NK-92 treated with Interleukin-12 subunit alpha and Interleukin-12 subunit beta, amount 100 ng/mL, for 24 hours (cell line): ENCODE measurements around the gene HIP1R.
"Not testable (repeated sequence)": the region's sequence is repeated elsewhere in the genome, so short reads cannot be mapped to it uniquely, and the experiment has no call there.

Experiments used
- DNase-seq: peaks from one replicate; lab custom pipeline; 2025; lab: John Stamatoyannopoulos, UW

Gene HIP1R, protein sequence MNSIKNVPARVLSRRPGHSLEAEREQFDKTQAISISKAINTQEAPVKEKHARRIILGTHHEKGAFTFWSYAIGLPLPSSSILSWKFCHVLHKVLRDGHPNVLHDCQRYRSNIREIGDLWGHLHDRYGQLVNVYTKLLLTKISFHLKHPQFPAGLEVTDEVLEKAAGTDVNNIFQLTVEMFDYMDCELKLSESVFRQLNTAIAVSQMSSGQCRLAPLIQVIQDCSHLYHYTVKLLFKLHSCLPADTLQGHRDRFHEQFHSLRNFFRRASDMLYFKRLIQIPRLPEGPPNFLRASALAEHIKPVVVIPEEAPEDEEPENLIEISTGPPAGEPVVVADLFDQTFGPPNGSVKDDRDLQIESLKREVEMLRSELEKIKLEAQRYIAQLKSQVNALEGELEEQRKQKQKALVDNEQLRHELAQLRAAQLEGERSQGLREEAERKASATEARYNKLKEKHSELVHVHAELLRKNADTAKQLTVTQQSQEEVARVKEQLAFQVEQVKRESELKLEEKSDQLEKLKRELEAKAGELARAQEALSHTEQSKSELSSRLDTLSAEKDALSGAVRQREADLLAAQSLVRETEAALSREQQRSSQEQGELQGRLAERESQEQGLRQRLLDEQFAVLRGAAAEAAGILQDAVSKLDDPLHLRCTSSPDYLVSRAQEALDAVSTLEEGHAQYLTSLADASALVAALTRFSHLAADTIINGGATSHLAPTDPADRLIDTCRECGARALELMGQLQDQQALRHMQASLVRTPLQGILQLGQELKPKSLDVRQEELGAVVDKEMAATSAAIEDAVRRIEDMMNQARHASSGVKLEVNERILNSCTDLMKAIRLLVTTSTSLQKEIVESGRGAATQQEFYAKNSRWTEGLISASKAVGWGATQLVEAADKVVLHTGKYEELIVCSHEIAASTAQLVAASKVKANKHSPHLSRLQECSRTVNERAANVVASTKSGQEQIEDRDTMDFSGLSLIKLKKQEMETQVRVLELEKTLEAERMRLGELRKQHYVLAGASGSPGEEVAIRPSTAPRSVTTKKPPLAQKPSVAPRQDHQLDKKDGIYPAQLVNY

DNA sequence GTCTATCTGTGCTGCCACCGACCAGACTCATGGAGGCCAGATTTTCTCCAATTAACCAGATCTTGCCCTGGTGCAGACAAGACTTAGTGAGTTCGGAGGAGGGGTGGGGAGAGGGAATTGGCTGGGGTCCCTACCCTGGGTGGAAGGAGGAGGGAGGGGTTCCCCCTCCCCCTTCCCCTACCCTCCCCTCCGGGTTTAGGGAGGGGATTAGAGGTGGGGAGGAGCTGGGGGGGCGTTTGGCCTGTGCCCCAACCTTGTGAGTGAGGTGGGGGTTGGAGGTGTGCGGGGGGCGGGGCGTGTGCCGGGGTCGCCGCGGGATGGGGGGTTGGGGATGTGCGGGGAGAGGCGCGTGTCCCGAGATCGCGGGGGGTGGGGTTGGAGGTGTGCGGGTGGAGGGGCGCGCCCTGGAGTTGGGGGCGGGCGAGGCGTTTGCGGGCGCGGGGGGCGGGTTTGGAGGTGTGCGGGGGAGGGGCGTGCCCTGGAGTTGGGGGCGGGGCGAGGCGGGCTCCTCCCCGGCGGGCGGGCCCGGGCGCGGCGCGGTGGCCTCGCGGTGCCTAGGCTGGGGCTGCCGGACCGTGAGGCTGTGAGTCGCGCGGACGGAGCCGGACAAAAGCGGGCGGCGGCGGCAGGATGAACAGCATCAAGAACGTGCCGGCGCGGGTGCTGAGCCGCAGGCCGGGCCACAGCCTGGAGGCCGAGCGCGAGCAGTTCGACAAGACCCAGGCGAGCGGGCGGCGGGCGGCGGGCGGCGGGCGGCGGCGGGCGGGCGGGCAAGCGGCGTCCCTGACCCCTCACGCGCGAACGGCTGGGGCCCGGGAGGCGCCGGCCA is at the start of gene HIP1R:
Gene HIP1R (plus strand): TSS at position 537 of the 829 bp plus-strand sequence. CDS start 94 bp downstream, at position 631.
- no peak for DNase-seq

DNA sequence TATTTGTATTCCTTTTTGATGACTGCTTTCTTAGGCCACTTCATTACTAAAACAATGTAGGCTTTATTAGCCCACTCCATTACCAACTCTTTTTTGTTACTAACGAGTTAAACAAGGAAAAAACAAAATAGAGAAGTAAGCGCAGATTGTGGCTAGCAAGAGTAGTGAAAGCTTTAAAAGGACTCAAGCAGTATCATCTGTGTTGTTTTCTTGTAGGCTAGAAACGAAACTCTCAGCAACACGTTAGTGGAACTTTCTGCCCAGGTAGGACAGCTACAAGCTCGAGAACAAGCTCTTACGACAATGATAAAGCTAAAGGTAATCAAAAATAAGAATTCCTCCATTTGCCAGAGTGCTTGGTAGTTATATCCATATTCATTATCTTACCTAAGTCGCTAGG is 49.8 kb upstream of the HIP1R start:
- no peak for DNase-seq

DNA sequence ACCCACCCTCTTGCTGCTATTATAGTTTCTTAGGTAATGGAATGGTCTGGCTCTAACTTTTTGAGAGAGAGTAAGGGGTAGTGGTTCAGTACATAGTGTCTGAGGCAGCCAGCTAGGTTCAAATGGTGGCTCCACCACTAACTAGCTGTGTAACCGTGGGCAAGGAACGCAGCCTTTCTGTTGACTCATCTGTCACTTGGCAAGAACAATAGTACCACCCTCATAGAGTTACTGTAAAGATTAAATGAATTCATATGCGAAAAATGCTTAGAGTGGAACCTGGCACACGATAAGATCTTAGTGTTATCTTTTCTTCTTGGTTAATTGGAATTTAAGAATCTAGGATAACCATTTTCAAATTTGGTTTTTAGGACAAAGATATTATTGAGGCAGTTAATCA is 46.9 kb upstream of the HIP1R start:
- DNase-seq = no peak

DNA sequence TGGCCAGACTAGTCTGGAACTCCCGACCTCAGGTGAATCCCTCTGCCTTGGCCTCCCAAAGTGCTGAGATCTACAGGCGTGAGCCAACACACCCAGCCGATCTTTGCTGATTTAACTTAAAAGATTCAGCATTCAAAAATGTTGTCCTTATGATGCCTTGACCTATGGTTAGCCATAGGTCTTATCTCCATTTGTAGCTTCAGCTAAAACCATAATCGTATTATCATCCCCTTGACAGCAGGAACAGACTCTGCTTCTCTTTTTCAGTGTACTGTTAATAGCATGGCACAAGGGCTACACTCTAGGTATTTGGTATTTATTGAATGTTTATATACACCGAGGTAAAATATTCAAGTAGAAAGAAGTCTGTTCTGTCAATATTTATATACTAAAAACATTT is 45.6 kb upstream of the HIP1R start:
- DNase-seq = no peak

DNA sequence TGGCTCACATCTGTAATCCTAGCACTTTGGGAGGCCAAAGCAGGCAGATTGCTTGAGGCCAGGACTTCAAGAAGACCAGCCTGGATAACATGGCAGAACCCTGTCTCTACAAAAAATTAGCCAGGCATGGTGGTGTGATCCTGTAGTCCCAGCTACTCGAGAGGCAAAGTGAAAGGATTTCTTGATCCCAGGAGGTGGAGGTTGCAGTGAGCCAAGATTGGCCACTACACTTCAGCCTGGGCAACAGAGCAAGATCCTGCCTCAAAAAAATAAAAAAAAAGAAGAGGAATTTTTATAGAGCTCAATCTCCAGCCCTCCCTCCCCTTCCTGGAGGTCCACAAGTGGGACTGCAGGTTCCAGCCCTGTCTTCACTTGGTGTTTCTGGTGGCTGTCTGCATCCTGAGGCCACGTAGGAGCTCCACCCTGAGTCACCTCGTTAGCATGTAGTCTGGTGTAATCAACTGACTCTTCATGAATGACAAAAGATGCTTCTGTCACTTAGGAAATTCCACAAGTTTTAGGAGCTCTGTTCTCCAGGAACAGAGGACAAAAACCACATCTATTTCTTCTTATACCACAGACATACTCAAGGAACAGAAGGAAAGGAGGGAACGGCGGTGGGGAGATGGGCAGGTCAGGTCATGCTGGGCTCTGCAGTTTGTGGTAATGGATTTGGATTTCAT is 44.7 kb upstream of the HIP1R start:
- no peak for DNase-seq

DNA sequence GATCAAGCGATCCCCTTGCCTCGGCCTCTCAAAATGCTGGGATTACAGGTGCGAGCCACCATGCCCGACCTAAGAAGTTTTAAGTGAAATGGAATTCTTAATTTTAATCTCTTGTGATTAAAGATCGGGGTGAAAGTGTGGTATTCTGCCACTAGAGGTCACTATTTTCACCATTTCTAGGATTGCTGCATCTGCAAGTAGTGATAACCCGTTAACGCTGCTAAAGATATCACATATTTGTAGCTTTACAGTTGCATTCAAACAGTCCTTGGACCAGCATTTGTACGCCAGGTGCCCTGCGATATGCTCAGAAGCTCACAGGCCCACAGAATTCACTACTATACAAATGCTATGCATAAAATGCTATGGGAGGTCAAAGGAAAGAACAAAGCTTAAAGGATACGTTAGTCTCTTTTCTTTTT is 41.6 kb upstream of the HIP1R start:
- DNase-seq = no peak

DNA sequence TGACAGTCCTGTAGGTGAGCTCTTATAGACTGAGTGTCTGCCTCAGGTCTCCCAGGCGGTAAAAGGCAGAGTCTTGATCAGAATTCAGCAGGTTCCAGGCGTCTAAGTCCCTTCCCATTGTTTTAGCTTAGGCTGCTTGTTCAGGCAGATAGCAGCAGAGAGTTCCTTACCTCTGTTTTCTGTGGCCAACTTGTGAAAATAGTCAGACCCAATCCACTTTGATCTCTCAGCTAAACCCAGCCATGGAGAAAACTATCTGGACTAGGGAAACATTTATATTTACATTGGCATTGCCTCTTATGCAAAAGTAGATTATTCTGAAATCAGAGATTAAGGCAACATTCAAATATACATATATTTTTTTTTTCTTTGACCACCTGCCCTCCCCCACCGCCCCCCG is 39.5 kb upstream of the HIP1R start:
- DNase-seq = no peak

DNA sequence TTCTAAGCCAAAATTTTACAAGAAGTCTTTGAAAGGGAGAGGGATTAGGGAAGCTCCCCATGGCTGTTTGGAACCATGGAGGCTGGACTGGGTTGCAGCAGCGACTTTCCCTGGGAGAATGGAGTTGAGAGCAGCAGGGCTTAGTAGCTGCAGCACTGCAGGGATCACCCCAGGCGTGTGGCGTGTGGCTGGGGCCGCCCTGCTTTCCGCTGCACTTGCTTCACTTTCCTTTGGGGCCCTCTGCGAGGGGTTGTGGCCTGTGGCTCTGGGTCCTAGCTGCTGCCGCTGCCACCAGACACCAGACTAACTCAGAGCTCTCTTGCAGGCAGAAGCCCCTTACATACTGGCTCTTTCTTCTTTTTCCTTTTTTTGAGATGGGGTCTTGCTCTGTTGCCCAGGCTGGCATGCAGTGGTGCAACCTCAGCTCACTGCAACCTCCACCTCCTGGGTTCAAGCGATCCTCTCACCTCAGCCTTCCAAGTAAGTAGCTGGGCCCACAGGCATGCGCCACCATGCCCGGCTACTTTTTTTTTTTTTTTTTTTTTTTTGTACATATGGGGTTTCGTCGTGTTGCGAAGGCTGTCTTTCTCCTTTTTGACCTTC is 35.5 kb upstream of the HIP1R start:
- DNase-seq = no peak

DNA sequence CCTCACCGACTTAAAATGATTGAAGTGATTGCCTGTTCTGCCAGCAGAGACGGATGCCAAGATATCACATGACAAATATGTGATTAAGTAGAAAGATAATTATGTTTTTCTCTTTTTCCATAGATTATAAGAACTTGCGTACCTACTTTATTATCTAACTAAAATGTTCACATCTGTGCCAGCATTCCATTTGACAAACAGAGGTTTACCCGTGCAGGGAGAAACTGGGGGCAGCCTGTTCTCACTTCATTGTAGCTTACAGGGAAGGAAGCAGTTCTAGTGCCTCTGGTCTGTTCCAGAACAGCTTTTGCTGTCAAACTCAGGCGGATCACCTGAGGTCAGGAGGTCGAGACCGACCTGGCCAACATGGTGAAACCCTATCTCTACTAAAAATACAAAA is 31.3 kb upstream of the HIP1R start:
- DNase-seq = no peak

DNA sequence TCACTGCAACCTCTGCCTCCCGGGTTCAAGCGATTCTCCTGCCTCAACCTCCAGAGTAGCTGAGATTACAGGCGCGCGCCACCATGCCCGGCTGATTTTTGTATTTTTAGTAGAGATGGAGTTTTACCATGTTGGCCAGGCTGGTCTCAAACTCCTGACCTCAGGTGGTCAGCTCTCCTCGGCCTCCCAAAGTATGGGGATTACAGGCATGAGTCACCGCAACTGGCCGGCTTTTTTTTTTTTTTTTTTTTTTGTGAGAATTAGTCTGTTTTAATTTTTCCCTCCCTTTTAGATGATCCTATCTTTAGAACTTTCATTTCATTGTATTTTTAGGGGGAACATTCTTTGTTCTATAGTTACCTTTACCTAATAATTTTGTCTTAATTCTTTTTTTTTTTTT is 30.3 kb upstream of the HIP1R start:
- DNase-seq = not testable (repeated sequence)

DNA sequence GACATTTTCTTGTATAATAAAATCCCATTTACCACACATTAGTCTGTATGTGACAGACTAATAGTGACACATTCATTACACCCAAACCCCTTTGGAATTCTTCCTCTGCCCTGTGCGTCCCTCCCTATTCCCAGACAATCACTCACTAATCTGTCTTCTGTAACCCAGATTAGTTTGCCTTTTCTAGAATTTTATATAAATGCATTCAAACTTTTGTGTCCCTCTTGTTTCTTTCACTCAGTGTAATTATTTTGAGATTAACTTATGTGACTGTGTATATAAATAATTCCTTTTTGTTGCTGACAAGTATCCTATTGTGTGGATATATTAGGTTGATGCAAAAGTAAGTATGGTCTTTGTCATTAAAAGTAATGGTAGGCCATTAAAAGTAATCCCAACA is 27.6 kb upstream of the HIP1R start:
- no peak for DNase-seq

DNA sequence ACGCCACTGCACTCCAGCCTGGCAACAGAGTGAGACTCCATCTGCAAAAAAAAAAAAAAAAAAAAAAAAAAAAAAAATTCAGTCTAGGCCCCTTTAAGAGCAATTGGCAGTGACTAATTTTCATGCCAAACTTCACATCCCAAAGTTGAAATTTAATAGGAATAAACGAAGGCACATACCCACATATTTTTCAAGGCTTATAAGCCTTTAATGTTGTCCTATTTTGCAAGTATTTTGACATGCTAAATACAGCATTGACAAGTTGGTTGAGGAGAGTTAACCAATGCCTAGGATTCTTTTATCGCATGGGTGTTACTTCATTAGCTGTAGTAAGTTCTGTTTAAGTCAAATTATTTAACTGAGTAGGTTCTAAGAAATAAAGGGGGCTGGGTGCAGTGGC is 23.5 kb upstream of the HIP1R start:
- no peak for DNase-seq

DNA sequence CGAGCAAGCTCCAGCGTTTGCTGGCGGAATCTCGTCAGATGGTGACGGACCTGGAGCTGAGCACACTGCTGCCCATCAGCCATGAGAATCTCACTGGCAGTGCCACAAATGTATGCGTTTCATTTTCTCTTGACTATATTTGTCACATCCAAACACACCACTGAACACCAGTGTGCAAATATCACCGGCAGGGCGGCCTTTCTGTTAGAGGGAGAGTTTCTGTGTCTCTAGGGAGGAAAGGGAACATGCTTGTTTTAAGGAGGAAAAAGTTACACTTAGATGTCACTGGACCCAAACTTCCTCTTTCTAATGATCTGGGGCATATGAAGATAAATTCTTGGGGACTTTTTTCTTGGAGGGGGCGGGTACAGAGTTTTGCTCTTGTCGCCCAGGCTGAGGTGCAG is 21.9 kb upstream of the HIP1R start:
- DNase-seq = no peak

DNA sequence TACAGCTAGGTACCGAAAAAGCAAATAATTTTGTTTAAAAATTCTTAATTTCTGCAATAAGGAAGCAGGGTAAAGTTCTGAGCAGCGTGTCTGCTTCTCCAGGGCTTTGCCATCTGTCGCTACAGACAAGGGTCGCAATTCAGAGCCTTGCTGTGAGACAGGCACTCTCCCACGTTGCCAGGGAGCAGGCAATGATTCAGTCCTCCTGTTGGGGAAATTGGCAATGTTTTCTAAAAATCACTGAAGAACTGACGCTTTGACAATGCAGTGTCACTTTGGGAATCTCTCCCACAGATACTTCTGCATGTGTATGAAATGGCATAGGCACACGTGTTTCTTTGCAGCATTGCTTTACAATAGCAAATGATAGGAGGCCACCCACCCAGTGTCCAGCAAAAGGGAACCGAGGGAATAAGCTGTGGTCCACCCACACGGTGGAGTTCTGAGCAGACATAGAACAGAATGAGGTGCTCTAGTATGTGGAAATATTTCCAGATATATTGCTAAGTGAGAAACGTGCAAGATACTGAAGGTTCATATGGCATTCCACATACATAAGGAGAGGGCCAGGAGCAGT is 16.0 kb upstream of the HIP1R start:
- no peak for DNase-seq

DNA sequence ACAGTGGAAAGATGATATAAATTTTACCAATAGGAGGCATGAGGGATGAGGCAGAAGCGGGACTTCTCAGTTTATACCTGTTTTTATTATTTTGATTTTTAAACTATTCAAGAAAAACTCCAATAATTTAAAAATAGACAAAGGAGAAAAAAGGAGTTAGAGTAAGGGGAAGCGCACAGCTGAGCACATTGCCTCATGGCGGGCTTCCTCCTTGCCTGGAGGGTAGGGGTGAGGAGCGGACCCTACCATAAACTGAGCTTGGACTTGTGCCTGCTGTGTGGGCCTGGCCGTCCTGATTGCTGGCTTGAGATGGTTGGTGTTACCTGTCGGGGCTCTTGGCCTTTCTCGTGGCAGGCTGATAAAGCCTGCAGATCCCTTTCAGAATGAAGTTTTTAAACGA is 15.1 kb upstream of the HIP1R start:
- DNase-seq = no peak

DNA sequence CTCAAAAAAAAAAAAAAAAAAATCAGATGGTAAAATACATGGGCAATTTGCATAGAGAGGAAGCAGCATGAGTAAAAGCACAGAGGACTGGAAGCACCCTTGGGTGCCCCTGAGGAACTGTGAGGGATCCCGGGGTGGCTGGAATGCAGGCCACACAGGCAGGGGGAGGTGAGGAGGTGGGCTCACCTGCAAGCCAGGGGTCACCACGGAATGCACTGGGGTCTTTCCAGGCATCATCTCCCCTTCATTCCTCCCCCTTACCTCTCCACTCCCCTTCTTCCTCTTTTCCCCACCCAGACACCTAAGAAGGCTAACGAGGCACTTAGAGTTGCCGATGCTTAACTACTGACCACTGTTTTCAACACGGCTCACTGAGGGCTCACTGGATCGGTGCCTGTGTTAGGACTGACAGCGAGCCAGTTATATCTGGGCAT is 14.4 kb upstream of the HIP1R start:
- no peak for DNase-seq

DNA sequence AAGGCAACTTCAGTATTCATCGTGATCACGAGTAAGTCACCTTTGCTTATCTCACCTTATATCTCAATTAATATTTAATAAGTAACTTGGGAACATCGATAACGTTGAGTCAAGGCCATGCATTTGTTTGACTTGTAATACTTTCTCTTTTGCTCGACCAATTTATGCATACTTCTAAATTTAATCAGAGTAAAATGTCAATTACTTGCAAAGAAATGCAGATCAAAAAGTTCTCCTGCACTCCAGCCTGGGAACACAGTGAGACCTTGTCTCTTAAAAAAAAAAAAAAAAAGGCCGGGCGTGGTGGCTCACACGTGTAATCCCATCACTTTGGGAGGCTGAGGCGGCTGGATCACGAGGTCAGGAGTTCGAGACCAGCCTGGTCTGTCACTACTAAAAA is 11.8 kb upstream of the HIP1R start:
- no peak for DNase-seq

DNA sequence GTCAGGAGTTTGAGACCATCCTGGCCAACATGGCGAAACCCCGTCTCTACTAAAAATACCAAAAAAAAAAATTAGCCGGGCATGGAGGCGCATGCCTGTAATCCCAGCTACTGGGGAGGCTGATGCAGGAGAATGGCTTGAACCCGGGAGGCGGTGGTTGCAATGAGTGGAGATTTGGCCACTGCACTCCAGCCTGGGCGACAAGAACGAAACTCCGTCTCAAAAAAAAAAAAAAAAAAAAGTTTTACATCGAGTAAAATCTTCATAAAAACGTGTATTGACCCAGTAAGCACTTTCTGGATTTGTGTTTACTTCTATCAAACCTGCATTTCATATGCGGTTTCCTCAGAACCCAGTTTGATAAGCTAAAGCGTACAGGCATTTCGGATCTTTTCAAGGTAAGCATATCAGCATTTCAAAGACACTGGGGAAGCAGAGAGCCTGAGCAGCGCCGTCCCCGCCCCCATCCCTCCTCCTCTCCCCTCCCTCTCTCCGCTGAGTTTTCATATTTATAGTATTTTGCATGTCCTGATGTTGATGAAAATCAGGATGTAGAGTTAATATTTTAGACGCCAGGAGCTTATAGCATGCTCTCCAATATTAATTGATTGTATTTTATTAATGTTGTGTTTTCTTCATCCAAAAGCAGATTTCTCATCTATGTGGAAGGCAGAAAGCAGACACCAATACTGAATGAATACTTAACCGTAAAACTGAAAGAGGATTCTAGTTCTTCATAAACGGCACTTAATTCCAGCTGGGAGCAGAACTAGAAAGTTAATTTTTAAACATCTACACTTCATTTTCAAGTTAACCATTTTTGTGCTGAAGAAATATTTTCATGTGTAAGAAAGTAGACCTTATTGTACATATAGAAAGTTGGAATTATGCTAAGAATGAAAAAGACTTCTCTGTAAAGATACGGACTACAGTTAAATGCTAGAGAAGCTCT is 9.2 kb upstream of the HIP1R start:
- no peak for DNase-seq

DNA sequence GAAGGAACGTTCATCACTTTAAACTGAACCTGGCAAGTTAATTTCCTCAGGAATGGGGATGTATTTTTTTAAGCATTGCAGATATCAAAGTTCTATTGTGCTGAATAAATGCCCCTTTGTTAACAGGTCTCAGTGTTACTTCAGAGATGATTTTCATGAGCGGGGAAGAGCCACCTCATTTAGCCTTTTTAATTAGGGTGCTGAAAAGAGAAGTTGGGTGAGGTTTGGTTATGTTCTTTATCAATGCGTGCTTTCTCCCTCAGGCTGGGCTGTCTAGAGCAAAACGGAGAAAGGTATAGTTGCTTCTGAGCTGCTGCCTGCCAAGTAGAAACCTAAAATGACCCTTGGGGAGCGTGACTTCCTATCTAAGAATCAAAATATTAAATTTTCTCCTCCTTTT is 8.0 kb upstream of the HIP1R start:
- no peak for DNase-seq
